Measurements from ENCODE around the gene CKAP5.

- TF ChIP-seq CTCF (IDR thresholded peaks at IDR 0.05 in 8 of 11, conservative IDR thresholded peaks at IDR 0.05 in 3 of 11), result no peak
- no peak for TF ChIP-seq POLR2A (IDR thresholded peaks at IDR 0.05)
- TF ChIP-seq POLR2AphosphoS5 (IDR thresholded peaks at IDR 0.05), result no peak
These were observed 122.8 kb downstream of the CKAP5 start for GRCh38 chr11:46723359-46723680.
